Endothelial cell of umbilical vein (primary cell): ENCODE measurements around the gene LY9.

Experiments
- CTCF ChIP-seq, 2 donors: IDR thresholded peaks; 1 replicate in 1 of 2; 2 replicates in 1 of 2; pipeline ENCODE4 v1.5.1; 2011; ENCODE audit warnings: low read length in 2 of 2, mild to moderate bottlenecking in 2 of 2, moderate library complexity in 2 of 2, control low read depth in 1 of 2, inconsistent platforms in 1 of 2, low read depth in 1 of 2; ENCODE audit not compliant: insufficient read depth in 1 of 2; ENCODE audit errors: extremely low read depth in 1 of 2
- EZH2 ChIP-seq: IDR thresholded peaks from 2 replicates; pipeline ENCODE4 v1.6.1; 2012; ENCODE audit warnings: borderline replicate concordance, low read depth, mild to moderate bottlenecking, moderate library complexity, low read length, inconsistent platforms; ENCODE audit not compliant: severe bottlenecking
- FOS ChIP-seq: IDR thresholded peaks from 2 replicates; pipeline ENCODE4 v1.6.1; 2011; ENCODE audit warnings: mild to moderate bottlenecking, low read length, moderate library complexity, borderline replicate concordance; ENCODE audit not compliant: insufficient read depth
- GATA2 ChIP-seq: IDR thresholded peaks from 2 replicates; pipeline ENCODE4 v1.7.0; 2011; ENCODE audit warnings: low read depth, mild to moderate bottlenecking, moderate library complexity, mixed read lengths, low read length; ENCODE audit not compliant: insufficient read length, insufficient read depth
- JUN ChIP-seq: IDR thresholded peaks from 2 replicates; pipeline ENCODE4 v1.6.1; 2011; ENCODE audit warnings: borderline replicate concordance, low read depth; ENCODE audit not compliant: insufficient read length, insufficient read depth
- MAX ChIP-seq: IDR thresholded peaks from 2 replicates; pipeline ENCODE4 v1.6.1; 2011; ENCODE audit not compliant: insufficient read depth, insufficient read length
- MYC ChIP-seq: IDR thresholded peaks from one replicate; pipeline ENCODE4 v1.6.1; 2011; ENCODE audit warnings: mild to moderate bottlenecking, low read depth, low read length
- POLR2A ChIP-seq: IDR thresholded peaks from 2 replicates; pipeline ENCODE4 v1.6.1; 2012; ENCODE audit warnings: low read depth, mild to moderate bottlenecking, control low read depth, low read length
- POLR2AphosphoS5 ChIP-seq: IDR thresholded peaks from 2 replicates; pipeline ENCODE4 v1.6.1; 2012; ENCODE audit warnings: low read depth, mild to moderate bottlenecking, control low read depth, low read length, moderate library complexity; ENCODE audit not compliant: insufficient read depth

- TF ChIP-seq POLR2A (no peak), CTCF (IDR thresholded peaks at IDR 0.05; ENCODE audit: extremely low read depth in 1 of 2, insufficient read depth in 1 of 2, low read depth in 1 of 2, low read length in 2 of 2) (no peak), EZH2 (no peak), MAX (no peak), GATA2 (no peak), POLR2AphosphoS5 (no peak), FOS (no peak), MYC (no peak), JUN (no peak)
Measured at GRCh38 chr1:160794376-160794775, 1.6 kb upstream of the LY9 start.
